HG03159 (cell line): ENCODE measurements around the gene GRIK4.

Experiments used
- ATAC-seq: cut with Tn5 transposase; IDR thresholded peaks from one replicate; pipeline ENCODE4 v1.9.1; 2021; ENCODE audit warnings: mild to moderate bottlenecking, moderate library complexity; ENCODE audit not compliant: unreplicated experiment

The GRIK4 gene

DNA sequence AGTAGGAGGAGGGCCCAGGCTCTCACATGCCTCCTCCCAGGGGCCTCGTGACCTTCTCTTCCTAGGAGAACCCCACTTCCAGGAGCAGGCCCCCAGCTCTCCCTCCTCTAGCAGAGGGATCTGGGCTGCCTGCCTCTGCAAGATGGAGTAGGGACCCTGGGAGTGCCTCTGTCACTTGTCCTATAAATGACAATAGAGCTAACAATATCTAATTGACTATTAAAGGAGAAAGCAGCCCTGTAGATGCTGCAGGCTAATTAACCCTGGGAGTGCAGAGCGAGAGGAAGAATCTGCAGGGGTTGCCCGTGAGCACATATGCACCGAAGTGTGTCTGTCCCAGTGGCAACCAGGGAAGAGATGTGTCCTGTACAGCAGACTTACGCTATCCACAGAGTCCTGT, 184.4 kb downstream of the GRIK4 start:
- no peak for ATAC-seq

DNA sequence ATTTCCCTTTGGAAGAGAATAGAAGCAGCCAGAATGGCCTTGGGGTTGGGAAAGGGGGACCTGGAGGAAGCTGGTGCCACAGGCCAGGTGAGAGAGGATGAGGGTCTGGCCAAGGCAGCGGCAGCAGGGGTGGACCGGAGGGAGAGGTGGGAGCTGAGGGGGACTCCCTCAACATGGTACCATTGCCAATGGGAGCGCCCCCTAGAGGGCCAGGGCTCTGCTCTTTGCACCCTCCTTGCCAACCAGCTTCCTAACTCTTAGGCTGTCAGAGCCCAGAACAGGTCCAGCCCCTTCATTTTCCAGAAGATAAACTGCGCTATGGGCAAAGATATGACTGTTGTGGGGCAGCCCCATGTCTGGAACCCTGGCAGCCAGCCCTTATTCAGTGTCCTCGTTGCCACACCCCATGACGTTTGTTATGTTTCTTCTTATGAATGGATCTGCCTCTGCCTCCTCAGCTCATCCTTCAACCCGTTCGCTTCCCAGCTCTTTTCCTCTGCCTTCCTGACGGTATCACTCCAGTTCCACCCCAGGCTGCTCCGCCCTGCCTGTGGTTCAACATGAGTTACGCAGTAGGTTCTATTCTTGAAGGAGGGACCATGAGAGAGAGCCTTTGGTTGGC, 185.2 kb downstream of the GRIK4 start:
- no peak for ATAC-seq

DNA sequence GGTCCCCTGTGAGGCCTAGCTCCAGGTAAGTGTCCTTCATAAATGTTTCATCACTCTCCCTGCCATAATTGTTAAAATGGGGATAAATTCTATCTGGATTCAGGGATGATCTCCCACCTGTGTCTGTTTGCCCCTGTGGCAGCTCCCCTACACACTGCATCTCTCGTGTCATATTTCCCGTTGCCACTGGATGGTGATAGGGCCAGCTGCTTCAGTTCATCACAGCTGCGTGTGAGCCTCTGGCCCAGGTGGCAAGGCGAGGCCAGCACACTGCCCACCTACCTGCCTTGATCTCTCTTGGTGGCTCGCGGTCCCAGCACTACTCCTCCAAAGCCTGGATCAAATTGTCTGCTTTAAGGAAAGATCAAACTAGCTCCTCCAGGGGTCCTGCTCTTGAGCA, 187.4 kb downstream of the GRIK4 start:
- no peak for ATAC-seq

DNA sequence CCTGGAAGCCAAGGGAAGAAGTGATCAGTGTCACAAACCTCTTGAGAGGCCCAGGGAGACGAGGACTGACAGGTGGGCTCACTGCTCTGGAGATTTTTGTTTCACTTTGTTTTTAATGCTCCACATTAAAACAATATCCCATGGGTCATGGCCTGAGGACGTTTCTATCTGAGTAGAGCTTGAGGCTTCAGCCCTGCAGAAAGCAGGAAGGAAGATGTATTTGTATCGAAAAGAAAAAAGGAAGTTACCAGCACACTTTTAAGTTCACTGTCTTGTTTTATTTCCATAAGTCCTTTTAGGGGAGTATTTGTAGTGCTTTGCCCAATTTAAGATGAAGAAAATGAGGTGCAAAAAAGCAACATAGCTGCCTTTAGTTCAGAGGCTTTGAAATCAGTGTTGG, 191.1 kb downstream of the GRIK4 start:
- no peak for ATAC-seq

DNA sequence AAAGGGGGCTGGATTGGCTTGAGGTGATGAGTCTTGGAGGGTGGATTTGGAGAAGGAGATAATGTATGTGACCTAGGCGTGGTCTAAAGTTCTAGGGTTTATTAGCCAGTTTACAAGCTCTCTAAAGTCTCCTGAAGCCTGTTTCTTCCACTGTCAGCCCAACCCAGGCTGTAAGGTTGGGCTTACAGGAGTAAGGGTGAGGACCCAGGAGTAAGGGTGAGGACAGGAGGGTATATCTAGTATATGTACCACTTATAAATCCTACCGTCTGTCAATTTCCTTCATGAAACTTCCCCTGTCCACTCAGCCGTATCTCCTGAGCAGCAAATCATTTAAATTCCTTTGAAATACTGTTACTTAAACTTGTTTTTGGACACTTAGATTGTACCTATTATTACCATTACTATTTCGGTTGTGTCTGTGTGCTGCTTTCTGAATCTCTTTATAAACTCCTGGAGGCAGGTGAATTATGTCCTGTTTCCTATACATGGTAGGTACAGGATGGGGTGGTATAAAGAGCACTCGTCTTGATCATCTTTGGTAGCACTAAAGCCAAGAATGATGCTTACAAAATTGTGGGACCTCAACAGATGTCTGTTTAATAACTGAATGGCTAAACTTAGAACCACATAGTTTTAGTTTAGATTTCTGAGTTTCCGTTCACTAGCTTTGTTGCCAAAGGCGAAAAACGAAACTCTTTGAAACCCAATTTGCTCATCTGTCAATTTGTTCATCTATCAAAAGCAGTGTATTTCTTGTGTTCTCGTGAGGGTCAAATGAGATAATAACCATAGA, 192.0 kb downstream of the GRIK4 start:
- ATAC-seq = peak; percentile 66

DNA sequence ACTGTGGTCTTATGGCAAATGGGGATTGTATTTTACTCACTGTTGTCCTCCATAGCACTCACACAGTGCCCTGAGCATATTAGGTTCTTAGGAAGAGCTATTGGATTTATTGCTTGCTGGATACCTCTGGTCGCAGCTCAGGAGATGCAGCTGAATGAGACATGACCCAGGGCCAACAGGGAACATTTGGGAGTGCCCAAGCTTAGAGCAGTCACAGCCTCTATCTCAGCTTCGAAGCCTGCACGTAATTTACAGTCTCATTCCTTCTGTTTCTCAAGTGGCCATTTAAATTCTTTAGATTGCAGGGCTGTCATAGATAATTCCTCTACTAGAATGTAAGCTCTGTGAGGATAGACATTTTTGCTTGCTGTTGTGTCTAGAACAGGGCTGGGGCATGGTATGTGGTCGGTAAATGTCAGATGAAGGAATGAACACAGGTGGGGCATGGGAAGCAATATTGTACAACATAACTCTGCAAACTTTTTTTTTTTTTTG, 192.8 kb downstream of the GRIK4 start:
- peak; percentile 3 for ATAC-seq

DNA sequence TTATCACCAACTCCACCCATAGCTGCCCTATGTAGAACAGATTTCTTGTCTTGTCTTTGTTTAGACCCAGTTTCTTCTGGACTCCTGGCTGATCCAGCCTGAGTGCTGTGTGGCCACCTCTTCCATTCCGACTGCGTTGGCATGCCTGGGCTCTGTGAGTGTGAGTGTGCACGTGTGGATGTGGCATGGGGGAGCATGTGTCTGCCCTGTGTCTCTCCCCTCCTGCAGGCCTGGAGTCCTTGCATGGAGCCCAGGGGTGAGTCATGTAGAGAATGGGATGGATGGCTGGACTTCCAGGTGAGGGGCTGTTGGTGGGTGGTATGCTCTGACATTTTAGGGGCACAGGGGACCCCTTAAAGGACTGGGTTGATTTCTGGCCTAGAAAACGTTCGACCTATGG, 194.7 kb downstream of the GRIK4 start:
- no peak for ATAC-seq

DNA sequence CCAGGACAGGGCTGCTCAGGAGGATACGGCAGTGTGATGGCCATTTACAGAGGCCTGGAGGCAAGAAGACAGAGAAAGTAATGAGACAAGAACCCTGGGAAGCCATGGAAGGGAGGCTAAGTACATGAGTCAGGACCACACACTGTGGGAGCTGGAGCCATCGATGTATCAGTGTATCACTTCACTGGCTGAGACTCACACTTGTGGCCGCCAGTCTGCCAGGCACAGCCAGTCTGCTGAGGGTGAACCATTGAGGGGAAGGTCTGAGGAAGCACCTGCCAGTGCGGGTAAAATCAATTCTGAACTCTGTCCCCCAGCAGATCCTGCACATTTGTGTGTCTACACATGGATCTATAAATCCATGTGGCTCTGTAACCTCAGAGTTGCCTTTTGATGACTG, 195.6 kb downstream of the GRIK4 start:
- no peak for ATAC-seq

DNA sequence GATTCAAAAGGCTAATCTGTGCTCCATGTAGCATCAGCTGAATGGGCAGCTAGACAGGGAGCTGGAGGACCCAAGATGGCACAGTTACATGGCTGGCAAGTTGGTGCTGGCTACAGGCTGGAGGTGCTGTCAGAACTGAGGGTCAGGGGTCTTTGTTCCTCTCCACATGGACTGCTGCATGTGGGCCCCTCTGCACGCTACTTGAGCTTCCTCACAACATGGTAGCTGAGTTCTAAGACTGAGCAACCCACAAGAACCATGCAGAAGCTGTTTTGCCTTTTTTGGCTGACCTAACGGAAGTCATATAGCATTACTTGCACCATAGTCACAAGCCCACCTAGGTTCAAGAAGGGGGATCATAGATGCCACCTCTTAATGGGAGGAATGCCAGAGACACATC, 196.1 kb downstream of the GRIK4 start:
- no peak for ATAC-seq

DNA sequence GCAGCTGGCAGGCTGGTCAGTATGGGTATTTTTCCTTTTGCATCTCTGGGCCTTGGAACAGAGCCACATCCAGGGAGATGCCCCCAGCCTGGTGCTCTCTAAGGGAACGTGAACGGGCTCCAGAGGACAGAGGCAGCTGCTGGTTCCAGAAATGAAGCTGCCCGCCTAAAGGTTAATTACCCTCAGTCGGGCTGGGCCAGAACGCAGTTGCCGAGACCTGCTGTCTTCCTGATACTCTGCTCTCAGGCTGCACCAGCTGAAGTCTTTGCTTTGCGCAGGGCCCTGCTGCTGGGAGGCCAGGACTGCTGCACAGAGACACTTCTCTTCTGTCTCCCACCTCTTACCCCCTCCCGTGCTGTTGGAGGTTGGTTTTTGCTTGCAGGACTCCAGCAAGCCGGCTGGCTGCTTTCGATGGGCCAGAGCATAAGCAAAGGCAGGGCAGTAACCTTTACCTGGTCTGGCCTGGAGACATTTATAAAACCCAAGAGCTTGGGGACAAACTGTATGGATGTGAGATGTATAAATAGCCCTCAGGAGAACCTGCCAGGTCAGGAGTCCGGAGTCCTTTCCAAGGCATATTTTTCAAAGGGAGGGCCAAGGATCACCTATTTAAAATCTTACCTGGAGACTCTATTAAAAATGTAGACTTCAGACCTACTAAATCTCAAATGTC, 197.1 kb downstream of the GRIK4 start:
- no peak for ATAC-seq

DNA sequence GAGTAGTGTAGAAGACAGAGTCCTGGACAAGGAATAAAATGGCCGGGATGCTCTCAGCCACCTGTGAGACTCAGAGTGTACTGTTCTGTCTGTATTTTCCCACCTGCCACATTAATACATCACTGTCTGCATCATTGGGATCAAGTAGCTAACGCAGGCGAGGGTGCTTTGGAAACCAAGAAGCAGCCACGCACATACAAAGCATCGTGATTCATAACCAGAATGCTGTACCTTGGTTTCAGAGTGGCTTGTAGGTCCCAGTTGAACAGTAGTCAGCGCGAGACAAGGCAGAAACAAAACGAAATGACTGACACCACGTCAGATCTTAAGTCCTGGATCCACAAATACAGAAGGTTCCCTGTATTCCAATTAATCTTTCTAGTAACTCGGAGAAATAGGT, 198.3 kb downstream of the GRIK4 start:
- peak; percentile 78 for ATAC-seq

DNA sequence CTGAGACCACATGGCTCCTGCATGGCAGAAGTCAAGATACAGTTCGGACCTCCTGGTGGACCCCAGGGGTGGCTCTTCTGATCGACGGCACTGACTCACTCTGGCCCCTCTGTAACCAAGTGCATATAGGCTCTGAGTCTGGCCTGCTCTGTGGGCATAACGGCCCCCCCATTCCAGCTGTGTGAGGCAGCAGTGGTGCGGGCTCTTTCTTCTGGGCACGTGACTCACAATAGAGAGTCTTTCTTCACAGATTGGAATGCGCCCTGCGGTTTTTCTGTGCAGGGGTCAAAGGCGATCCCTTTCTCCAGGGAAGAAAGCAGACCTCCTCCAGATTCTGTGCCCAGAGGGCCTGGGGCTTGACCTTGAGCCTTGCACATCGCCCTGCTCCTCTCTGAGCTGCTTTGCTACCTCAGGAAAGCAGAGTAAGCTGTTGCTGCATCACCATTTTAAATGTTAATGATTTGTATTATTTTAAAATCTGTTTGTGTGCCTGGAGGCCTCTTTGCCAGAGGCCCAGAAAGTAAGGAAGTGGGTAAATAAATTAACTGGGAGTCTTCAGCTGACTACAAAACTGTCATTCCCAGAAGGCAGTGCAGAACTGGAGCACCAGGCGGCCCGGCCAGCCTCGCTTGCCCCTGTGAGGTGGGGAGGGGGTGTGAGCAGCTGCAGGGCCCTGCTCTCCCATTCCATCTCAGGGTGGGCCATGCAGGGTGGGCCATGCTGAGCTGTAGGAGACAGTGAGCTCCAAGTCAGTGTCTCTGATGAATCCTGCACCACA, 199.0 kb downstream of the GRIK4 start:
- ATAC-seq = peak; percentile 26

DNA sequence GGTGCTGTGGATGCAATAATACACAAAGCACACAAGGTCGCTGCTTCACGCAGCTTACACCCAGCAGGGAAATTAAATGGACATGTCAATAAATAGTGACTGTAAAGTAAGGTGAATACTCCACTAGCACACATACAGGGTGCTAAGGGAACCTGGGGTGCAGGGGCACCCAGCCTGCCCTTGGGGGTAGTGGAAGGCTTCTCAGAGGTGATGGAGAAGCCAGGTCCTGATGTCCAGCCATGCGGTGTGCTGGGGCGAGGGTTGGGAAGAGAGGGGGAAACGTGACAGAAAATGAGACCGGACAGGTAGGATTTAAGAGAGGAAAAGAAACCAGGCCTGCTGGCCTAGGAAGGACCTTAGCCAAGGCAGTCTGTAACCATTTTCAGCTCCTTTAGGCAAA, 200.5 kb downstream of the GRIK4 start:
- ATAC-seq = no peak

DNA sequence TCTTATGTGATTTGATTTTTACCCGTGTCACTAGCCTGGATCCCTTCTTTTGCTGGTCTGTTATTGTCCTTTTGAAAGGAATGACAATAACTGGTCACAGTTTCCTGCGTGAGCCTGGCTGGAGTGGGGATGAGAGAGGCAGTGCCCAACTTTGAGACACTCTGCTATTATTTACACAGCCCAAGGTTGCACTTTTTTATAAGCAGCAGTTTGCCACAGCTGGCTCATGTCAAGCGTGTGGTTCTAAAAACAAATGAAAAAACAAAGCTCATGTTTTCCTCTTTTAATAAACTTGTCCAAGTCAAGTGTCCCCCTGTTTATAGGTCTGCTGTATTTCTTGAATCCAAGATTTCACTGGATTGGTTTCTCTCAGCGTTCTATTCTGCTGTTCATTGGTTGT, 201.3 kb downstream of the GRIK4 start:
- no peak for ATAC-seq

DNA sequence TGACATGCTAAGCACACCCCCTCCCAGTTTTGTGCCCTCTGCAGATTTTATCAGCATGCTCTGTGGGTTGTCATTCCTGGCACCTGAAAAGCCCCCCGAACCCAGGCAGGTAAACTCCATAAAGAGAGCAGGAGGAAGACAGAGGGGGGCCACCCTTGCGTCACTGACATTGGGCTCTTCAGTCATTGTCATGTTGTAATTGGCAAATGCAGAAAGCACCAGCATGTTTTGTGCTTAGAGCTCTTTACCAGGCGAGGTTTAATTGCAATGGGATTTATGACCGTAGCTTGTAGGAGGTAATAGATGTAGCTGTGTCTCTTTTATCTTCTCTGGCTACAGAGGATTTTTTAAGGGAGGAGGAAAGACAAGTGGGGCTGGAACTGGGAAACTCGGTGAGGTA, 201.7 kb downstream of the GRIK4 start:
- ATAC-seq = no peak

DNA sequence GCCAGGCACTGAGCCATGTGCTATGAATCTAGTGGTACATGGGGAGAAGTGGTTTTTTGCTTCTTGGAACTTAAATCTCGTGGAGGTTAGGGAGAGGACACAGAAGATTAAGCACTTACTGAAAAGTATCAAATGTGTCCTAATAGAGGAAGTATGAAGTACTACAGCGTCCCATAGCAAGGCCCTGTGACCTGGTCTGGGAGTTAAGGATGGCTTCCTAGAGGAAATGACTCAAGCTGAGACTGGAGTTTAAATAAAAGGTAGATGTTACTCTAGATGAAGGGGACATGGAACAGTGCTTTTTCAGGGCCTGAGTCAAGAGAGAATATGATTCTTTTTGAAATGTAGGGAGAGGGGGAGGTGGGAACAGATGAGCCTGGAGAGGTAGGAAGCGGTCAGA, 202.9 kb downstream of the GRIK4 start:
- ATAC-seq = no peak

DNA sequence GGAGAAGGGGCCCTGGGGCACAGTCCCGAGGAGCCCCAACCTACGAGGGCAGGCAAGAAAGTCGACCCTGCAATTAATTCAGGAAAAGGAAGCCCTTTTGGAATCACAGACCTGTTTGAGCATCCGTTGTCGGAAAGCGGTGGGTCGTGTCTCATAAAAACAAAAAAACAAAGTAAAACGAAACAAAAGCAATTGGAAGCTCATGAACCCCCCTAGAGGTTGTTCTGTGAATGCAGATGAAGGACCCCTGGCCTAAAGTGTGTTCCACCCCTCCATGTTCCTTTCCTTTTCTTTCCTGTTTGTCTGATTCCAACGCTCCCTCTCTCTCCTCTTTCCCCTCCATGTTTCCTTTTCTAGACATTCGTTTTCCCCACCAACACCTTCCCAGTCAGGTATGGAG, 203.7 kb downstream of the GRIK4 start:
- ATAC-seq = no peak

DNA sequence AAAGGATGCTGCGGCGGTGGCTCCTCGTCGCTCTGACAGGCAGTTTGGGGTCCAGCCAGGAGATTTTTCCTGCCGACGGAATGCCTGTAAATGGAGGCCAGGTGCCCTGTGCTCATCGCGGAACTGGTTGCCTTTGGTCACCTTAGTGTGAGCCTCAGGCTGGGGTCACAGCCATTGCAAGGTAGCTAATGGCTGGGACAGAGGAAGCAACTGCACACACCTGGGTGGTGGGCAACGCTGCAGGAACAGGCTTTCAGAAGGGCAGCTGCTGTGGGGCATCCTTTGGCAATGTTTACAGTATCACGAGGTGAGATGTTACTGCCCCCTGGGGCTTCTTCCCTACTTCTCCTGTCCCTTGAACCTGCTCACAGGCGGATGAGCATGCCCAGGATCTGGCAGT, 205.5 kb downstream of the GRIK4 start:
- no peak for ATAC-seq

DNA sequence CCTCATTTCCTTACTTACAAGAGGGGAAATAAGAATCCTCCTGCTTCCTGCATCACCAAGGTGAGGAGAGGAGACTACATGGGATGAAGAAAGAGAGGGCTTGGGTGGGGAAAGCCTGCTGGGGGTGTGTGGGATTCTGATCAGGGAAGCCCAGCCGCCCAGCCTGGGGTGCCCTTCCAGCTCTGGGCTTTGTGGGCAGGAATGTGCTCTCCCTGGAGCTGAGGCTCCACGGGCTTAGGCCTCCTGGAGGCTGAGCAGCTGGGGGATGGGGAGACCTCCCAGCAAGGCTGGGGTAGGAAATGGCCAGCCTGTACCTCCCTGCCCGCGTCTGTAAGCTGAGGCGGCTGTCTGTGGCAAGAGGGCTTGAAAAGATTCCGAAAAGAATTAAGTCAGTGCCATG, 206.1 kb downstream of the GRIK4 start:
- ATAC-seq = no peak

DNA sequence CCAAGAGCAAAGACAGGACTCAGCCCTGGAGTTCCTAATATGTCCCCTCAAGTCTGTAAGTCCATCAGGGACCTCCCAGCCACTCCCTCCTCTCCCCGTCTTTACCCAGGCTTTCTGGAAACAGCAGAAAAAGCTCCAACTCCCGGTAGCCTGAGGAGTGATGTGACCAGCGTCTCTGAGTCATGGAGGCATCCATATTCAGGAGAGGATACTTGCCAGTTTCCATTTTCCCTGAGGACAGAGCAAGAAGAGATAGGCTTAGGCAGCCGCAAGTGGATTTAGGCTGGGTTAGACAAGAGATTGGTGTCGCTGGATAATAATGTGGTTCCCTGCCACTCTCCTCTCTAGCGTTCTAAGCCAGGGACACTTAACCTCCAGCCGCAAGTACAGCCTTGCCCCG, 206.6 kb downstream of the GRIK4 start:
- no peak for ATAC-seq

DNA sequence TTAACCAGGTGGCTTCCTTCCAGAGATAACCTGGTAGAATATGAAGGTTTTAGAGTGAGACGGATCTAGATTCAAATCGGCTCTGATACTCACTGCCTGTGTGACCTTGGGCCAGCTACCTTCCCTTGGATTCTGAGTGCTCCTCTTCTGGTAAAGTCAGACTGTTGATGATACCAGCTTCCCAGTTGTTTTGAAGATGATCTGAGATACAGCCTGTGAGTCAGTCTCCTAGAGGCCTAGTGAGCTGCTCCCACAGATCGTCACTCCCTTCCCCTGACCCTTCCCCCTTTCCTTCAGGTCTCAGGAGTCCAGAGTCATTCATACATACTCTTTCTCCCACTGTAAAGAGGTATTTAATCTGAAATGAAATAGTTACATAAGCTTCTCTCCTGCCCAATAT, 207.8 kb downstream of the GRIK4 start:
- ATAC-seq = no peak
